HL-60 (cell line): ENCODE measurements around the gene GOSR2.

Experiments
- GABPA ChIP-seq: IDR thresholded peaks from 2 replicates; pipeline ENCODE4 v1.6.1; 2012; ENCODE audit warnings: low read depth
- POLR2AphosphoS5 ChIP-seq: IDR thresholded peaks from 2 replicates; pipeline ENCODE4 v1.6.1; 2012; ENCODE audit warnings: low read depth
- REST ChIP-seq: IDR thresholded peaks from 2 replicates; pipeline ENCODE4 v1.6.1; 2012; ENCODE audit warnings: low read depth; ENCODE audit not compliant: insufficient replicate concordance
- TF ChIP-seq, protein P1 (sequence below): IDR thresholded peaks from one replicate; pipeline ENCODE4 v1.5.1; 2011; ENCODE audit warnings: low read length, control low read depth, inconsistent platforms; ENCODE audit not compliant: insufficient read depth

GRCh38 chr17:46935658-46936266 lies 12.8 kb downstream of the GOSR2 start:
- TF ChIP-seq, protein P1, sequence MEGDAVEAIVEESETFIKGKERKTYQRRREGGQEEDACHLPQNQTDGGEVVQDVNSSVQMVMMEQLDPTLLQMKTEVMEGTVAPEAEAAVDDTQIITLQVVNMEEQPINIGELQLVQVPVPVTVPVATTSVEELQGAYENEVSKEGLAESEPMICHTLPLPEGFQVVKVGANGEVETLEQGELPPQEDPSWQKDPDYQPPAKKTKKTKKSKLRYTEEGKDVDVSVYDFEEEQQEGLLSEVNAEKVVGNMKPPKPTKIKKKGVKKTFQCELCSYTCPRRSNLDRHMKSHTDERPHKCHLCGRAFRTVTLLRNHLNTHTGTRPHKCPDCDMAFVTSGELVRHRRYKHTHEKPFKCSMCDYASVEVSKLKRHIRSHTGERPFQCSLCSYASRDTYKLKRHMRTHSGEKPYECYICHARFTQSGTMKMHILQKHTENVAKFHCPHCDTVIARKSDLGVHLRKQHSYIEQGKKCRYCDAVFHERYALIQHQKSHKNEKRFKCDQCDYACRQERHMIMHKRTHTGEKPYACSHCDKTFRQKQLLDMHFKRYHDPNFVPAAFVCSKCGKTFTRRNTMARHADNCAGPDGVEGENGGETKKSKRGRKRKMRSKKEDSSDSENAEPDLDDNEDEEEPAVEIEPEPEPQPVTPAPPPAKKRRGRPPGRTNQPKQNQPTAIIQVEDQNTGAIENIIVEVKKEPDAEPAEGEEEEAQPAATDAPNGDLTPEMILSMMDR: no peak
- TF ChIP-seq REST: no peak
- TF ChIP-seq POLR2AphosphoS5: no peak
- no peak for TF ChIP-seq GABPA
